Right lobe of liver (tissue), 4 donors: ENCODE data around the gene LOC101059915.

Experiments
- POLR2A ChIP-seq: fragments of 450-650 bp; IDR thresholded peaks from one replicate; pipeline ENCODE4 v1.6.1; 2017; ENCODE audit warnings: antibody characterized with exemption, mild to moderate bottlenecking
- TF ChIP-seq, protein P1 (sequence below), 4 donors: fragments of 200-600 bp in 3 of 4; fragments of 450-650 bp in 1 of 4; IDR thresholded peaks; one replicate each; pipeline versions ENCODE4 v1.5.1 to v1.8.0; 2016 to 2022; ENCODE audit warnings: antibody characterized with exemption in 4 of 4, mild to moderate bottlenecking in 2 of 4
- donor health status: DM: no; HTN: no; CAD: no.
- donor health status: DM: no; HTN: no; CAD: no.
- donor health status: DM: no; HTN: yes; CAD: no.

DNA sequence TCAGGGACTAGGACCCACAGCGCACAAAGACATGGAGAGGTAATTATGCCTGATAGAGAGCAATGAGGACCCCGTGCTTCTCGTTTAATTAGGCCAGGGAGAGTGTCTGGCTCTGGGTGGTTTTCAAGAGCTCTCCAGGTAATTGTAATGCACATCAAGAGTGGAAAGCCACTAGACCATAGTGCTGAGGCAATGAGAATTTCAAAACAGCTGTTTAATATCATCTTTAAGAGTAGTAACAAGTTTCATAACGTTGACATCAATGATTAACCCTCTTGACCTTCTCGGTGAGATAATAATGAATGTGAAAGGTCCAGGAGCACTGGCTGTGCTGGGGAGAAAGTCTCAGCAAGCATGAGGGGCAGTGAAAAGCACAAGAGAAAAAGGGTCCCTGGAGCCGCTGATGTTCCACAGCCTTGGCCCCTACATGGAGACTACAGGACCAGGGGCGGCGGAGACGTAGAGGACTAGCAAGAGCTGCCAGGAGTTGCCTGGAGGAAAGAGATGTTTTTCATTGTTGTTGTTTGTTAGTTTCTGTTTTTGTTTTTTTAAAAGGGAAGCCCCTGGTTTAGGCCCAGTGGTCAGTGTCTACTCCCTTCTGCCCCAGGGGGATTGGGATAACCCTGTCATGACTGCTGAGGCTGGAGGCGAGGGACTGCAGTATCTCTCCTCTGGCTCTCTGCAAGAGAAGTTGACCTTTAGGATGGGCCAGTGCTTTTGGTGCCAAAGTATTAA is 34.3 kb upstream of the LOC101059915 start:
- TF ChIP-seq, protein P1, sequence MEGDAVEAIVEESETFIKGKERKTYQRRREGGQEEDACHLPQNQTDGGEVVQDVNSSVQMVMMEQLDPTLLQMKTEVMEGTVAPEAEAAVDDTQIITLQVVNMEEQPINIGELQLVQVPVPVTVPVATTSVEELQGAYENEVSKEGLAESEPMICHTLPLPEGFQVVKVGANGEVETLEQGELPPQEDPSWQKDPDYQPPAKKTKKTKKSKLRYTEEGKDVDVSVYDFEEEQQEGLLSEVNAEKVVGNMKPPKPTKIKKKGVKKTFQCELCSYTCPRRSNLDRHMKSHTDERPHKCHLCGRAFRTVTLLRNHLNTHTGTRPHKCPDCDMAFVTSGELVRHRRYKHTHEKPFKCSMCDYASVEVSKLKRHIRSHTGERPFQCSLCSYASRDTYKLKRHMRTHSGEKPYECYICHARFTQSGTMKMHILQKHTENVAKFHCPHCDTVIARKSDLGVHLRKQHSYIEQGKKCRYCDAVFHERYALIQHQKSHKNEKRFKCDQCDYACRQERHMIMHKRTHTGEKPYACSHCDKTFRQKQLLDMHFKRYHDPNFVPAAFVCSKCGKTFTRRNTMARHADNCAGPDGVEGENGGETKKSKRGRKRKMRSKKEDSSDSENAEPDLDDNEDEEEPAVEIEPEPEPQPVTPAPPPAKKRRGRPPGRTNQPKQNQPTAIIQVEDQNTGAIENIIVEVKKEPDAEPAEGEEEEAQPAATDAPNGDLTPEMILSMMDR (IDR thresholded peaks at IDR 0.05) = no peak
- no peak for TF ChIP-seq POLR2A
